HFFc6 (cell line): Measurements from ENCODE around the gene RNF19B. TPM values are rescaled to one million over a fixed set of nuclear protein-coding genes. Genes with fewer than 3 reads are reported as not detected.

Experiments
- DNase-seq: peaks from one replicate; pipeline ENCODE4 v3.0.0-alpha.2; 2018
- H3K27ac Mint-ChIP-seq: 2 replicates; pipeline ENCODE4 v1.8.0; 2020; ENCODE audit warnings: mild to moderate bottlenecking, mixed read lengths
- H3K27me3 Mint-ChIP-seq: 2 replicates; pipeline ENCODE4 v1.8.0; 2021; ENCODE audit warnings: mild to moderate bottlenecking, moderate library complexity, mixed read lengths; ENCODE audit not compliant: insufficient read depth
- H3K36me3 Mint-ChIP-seq: 2 replicates; pipeline ENCODE4 v1.8.0; 2021; ENCODE audit warnings: low read depth, mixed read lengths
- H3K4me1 Mint-ChIP-seq: 2 replicates; pipeline ENCODE4 v1.8.0; 2020; ENCODE audit warnings: low read depth, mixed read lengths
- H3K4me3 Mint-ChIP-seq: 2 replicates; pipeline ENCODE4 v1.8.0; 2020; ENCODE audit warnings: mild to moderate bottlenecking, moderate library complexity, mixed read lengths
- H3K9me3 Mint-ChIP-seq: 2 replicates; pipeline ENCODE4 v1.8.0; 2020; ENCODE audit warnings: mild to moderate bottlenecking, mixed read lengths
- total RNA-seq, 6 experiments: library from RNA; stranded (reverse); fragmentation: NEBNext Ultra II Directional; extraction: Animal tissue kit (Norgen Biotek cat#: 25700); gene quantifications; 2 replicates in 1 of 6; 3 replicates in 5 of 6; pipeline ENCODE4 v1.2.3, GENCODE V29; 2021
- TF ChIP-seq, protein P1 (sequence below): fragments of 200-600 bp; sonication (generic); IDR thresholded peaks from 2 replicates; pipeline ENCODE4 v1.5.0; 2021; ENCODE audit warnings: antibody characterized with exemption, mild to moderate bottlenecking

The RNF19B gene
- total RNA-seq, 6 experiments from 2014 or later: 9.4 to 10.6 (median 9.9) TPM

- Mint-ChIP-seq H3K9me3 (no peaks in the 10 kb centered on the region), H3K4me1 (peaks cover 22% of the 10 kb centered on the region), H3K27me3 (no peaks in the 10 kb centered on the region; the same call in none of the 2 replicates), H3K27ac (no peak overlapping the region), H3K4me3 (no peak overlapping the region), H3K36me3 (no peaks in the 10 kb centered on the region)
- TF ChIP-seq, protein P1, sequence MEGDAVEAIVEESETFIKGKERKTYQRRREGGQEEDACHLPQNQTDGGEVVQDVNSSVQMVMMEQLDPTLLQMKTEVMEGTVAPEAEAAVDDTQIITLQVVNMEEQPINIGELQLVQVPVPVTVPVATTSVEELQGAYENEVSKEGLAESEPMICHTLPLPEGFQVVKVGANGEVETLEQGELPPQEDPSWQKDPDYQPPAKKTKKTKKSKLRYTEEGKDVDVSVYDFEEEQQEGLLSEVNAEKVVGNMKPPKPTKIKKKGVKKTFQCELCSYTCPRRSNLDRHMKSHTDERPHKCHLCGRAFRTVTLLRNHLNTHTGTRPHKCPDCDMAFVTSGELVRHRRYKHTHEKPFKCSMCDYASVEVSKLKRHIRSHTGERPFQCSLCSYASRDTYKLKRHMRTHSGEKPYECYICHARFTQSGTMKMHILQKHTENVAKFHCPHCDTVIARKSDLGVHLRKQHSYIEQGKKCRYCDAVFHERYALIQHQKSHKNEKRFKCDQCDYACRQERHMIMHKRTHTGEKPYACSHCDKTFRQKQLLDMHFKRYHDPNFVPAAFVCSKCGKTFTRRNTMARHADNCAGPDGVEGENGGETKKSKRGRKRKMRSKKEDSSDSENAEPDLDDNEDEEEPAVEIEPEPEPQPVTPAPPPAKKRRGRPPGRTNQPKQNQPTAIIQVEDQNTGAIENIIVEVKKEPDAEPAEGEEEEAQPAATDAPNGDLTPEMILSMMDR: no peak
- no peak for DNase-seq
These were observed 7.6 kb downstream of the RNF19B start for GRCh38 chr1:32957017-32957416.

DNA sequence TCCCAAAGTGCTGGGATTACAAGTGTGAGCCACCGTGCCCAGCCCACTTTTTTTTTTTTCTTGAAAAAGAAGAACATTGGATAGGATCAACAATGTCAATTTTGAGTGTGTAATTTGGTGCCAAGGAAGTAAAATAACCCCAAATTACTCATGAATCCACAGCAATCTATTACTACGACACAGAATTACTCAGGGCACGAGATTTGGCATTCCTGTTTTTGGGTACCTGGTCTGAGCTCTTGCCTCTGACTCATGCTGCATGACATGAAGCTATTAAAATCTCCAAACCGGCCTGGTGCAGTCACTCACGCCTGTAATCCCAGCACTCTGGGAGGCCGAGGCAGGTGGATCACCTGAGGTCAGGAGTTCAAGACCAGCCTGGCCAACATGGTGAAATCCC is 10.4 kb downstream of the RNF19B start:
- no peaks in the 10 kb centered on the region for H3K9me3 Mint-ChIP-seq
- no peak overlapping the region for H3K4me3 Mint-ChIP-seq
- TF ChIP-seq, protein P1: no peak
- H3K36me3 Mint-ChIP-seq: no peaks in the 10 kb centered on the region
- no peaks in the 10 kb centered on the region; the same call in 1 of the 2 replicates for H3K27me3 Mint-ChIP-seq
- H3K27ac Mint-ChIP-seq: no peak overlapping the region
- peaks cover 24% of the 10 kb centered on the region for H3K4me1 Mint-ChIP-seq
- no peak for DNase-seq

GRCh38 chr1:32953495-32953894 is 11.1 kb downstream of the RNF19B start:
- H3K27me3 Mint-ChIP-seq: no peaks in the 10 kb centered on the region; the same call in 1 of the 2 replicates
- peak overlapping the region; percentile 46 for H3K27ac Mint-ChIP-seq
- peaks cover 31% of the 10 kb centered on the region for H3K4me1 Mint-ChIP-seq
- DNase-seq: peak; percentile 76
- 0 out of 2 replicates have a peak overlapping the region, but pooled peaks have one; percentile 23 for H3K4me3 Mint-ChIP-seq
- TF ChIP-seq, protein P1: no peak; the same call in 1 of the 2 replicates
- no peaks in the 10 kb centered on the region for H3K9me3 Mint-ChIP-seq
- no peaks in the 10 kb centered on the region for H3K36me3 Mint-ChIP-seq

DNA sequence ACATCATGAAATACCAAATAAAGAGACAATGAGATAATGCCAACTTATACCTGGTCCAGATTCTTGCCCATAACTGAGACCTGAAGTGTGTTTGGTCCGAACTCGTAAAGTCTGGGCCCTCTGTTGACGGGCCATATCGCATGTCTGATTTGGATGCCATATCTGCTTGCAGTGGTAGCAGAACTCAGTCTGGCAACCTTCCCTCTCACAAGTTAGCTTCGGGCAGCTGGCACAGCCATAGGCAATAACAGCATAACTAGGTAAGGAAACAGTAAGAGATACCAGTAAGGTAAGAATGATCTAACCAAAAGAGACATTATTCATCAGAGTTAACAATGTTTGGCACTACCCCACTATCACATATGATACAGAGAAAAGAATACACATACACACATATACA is 15.1 kb downstream of the RNF19B start:
- no peak overlapping the region for H3K27ac Mint-ChIP-seq
- TF ChIP-seq, protein P1: no peak
- DNase-seq: no peak
- peaks cover 29% of the 10 kb centered on the region for H3K4me1 Mint-ChIP-seq
- no peaks in the 10 kb centered on the region for H3K9me3 Mint-ChIP-seq
- H3K4me3 Mint-ChIP-seq: no peak overlapping the region
- no peaks in the 10 kb centered on the region for H3K27me3 Mint-ChIP-seq
- H3K36me3 Mint-ChIP-seq: peaks cover 5% of the 10 kb centered on the region

DNA sequence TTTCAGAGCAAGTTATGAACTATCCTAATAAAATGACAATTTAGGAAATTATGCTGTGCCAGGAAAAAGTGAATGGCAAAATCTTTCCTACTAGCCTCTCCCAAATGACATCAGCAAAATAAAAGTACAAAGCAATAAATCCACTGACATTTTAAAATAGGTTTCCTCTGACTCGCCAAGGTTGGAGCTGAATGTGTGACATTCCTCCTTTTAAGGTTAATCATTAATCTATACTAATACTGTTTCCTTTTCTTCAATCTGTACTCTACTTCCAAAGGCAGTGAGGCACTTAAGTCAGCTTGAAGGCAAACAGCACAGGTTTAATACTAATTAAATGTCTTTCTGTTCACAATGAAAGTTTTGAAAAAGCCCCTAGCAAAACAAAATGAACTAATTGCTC is 15.7 kb downstream of the RNF19B start:
- DNase-seq: no peak
- Mint-ChIP-seq H3K4me3 (no peak overlapping the region), H3K36me3 (peaks cover 11% of the 10 kb centered on the region), H3K4me1 (peaks cover 27% of the 10 kb centered on the region), H3K27ac (0 out of 2 replicates have a peak overlapping the region, but pooled peaks have one; percentile 8), H3K27me3 (no peaks in the 10 kb centered on the region), H3K9me3 (no peaks in the 10 kb centered on the region)
- TF ChIP-seq, protein P1: no peak

- TF ChIP-seq, protein P1: no peak
- no peak for DNase-seq
- no peaks in the 10 kb centered on the region for H3K27me3 Mint-ChIP-seq
- no peak overlapping the region for H3K4me3 Mint-ChIP-seq
- peaks cover 22% of the 10 kb centered on the region for H3K4me1 Mint-ChIP-seq
- H3K9me3 Mint-ChIP-seq: no peaks in the 10 kb centered on the region
- H3K27ac Mint-ChIP-seq: no peak overlapping the region
- peaks cover 14% of the 10 kb centered on the region for H3K36me3 Mint-ChIP-seq
These were observed 16.3 kb downstream of the RNF19B start for GRCh38 chr1:32948390-32948722.
